ENCODE data around the gene PPAN.

PPAN gene

GRCh38 chr19:10093295-10094186, 12.6 kb upstream of the PPAN start:
- DNase-seq, result no peak

GRCh38 chr19:10095622-10095947, 10.6 kb upstream of the PPAN start:
- DNase-seq, result no peak

- peak; percentile 89 for DNase-seq
Observed at GRCh38 chr19:10095948-10096614, 10.1 kb upstream of the PPAN start.

- DNase-seq, result no peak
Observed at GRCh38 chr19:10096615-10096963, 9.6 kb upstream of the PPAN start.

GRCh38 chr19:10100163-10100785, 5.9 kb upstream of the PPAN start:
- DNase-seq, result no peak

- DNase-seq, result no peak
Observed at GRCh38 chr19:10102787-10103236, 3.4 kb upstream of the PPAN start.

GRCh38 chr19:10104130-10104513, 2.0 kb upstream of the PPAN start:
- no peak for DNase-seq

GRCh38 chr19:10104665-10105508, 1.3 kb upstream of the PPAN start:
- peak; percentile 88 for DNase-seq

- no peak for DNase-seq
Observed at GRCh38 chr19:10105509-10106099, 558 bp upstream of the PPAN start.

- DNase-seq, result no peak
Observed at GRCh38 chr19:10107254-10107653, 1.1 kb downstream of the PPAN start.

GRCh38 chr19:10107817-10108367, 1.7 kb downstream of the PPAN start:
- no peak for DNase-seq

GRCh38 chr19:10109528-10109927, 3.4 kb downstream of the PPAN start:
- DNase-seq, result no peak

GRCh38 chr19:10110076-10110971, 4.2 kb downstream of the PPAN start:
- no peak for DNase-seq

- no peak for DNase-seq
Observed at GRCh38 chr19:10110972-10111317, 4.8 kb downstream of the PPAN start.

GRCh38 chr19:10111405-10111811, 5.2 kb downstream of the PPAN start, which contains the start of gene P2RY11:
Gene P2RY11, plus strand, starts transcription at chr19:10111693. Its CDS starts 29 bp downstream, at chr19:10111722.
- peak; percentile 31 for DNase-seq

GRCh38 chr19:10112037-10112761, 6.0 kb downstream of the PPAN start:
- DNase-seq, result peak; percentile 63

GRCh38 chr19:10112895-10113591, 6.9 kb downstream of the PPAN start:
- DNase-seq, result peak; percentile 62

- DNase-seq, result no peak
Observed at GRCh38 chr19:10113592-10113963, 7.4 kb downstream of the PPAN start.

- no peak for DNase-seq
Observed at GRCh38 chr19:10113964-10114650, 7.9 kb downstream of the PPAN start.

Data from central memory CD4-positive, alpha-beta T cell (primary cell).